Small intestine (tissue), 7 donors: ENCODE measurements around the gene FAM120B. TPM values are rescaled to one million over a fixed set of nuclear protein-coding genes. Genes with fewer than 3 reads are reported as not detected.

Experiments
- DNase-seq, 2 donors: peaks; one replicate each; pipeline versions ENCODE4 v3.0.0 to v3.0.0-alpha.2; 2013
- FAIRE-seq: peaks from 2 replicates; lab custom pipeline; 2012; peaks lifted over from hg19 to GRCh38; lab: Jason Lieb, UNC
- H3K27ac ChIP-seq, 3 donors: one replicate each; pipeline ENCODE4 v1.5.1; 2013; ENCODE audit warnings: low read length in 2 of 3, mild to moderate bottlenecking in 2 of 3, control low read depth in 1 of 3, inconsistent platforms in 1 of 3, low read depth in 1 of 3, moderate library complexity in 1 of 3
- H3K27me3 ChIP-seq, 3 donors: one replicate each; pipeline ENCODE4 v1.6.1; 2013; ENCODE audit warnings: low read length in 3 of 3, inconsistent platforms in 1 of 3; ENCODE audit not compliant: control insufficient read depth in 3 of 3, insufficient read depth in 3 of 3
- H3K36me3 ChIP-seq, 3 donors: one replicate each; pipeline ENCODE4 v1.6.1; 2013; ENCODE audit warnings: low read length in 3 of 3, inconsistent platforms in 1 of 3, low read depth in 1 of 3, mild to moderate bottlenecking in 1 of 3, moderate library complexity in 1 of 3; ENCODE audit not compliant: control insufficient read depth in 3 of 3, insufficient read depth in 2 of 3
- H3K4me1 ChIP-seq, 3 donors: one replicate each; pipeline ENCODE4 v1.6.1; 2013; ENCODE audit warnings: low read length in 2 of 3, inconsistent platforms in 1 of 3, low read depth in 1 of 3, mild to moderate bottlenecking in 1 of 3, moderate library complexity in 1 of 3; ENCODE audit not compliant: control insufficient read depth in 3 of 3, insufficient read depth in 2 of 3
- H3K4me3 ChIP-seq, 3 donors: one replicate each; pipeline ENCODE4 v1.5.1; 2013; ENCODE audit warnings: low read length in 3 of 3, control low read depth in 1 of 3, inconsistent platforms in 1 of 3, low read depth in 1 of 3, mild to moderate bottlenecking in 1 of 3, moderate library complexity in 1 of 3
- H3K9me3 ChIP-seq, 2 donors: one replicate each; pipeline ENCODE4 v1.6.1; 2013; ENCODE audit warnings: low read depth in 1 of 2, low read length in 1 of 2; ENCODE audit not compliant: control insufficient read depth in 2 of 2, insufficient read depth in 1 of 2
- WGBS, 3 donors: extraction: QIAGEN DNeasy Blood & Tissue Kit; methylation state at CpG; one replicate each; pipeline ENCODE4 v1.1.7; 2013; 5-methylcytosine and 5-hydroxymethylcytosine counted together
- polyA plus RNA-seq, 4 donors: library from polyadenylated mRNA; stranded (reverse) in 3 of 4; unstranded in 1 of 4; fragments of 200-250 nt in 3 of 4; fragments of 120-200 nt in 1 of 4; gene quantifications; one replicate each; pipeline versions ENCODE4 v1.2.1 to v1.2.3, GENCODE V29; 2013
- donor health status: healthy with polysubstance abuse.
- donor health status: control.
- donor health status: control.
- donor health status: Bipolar disorder and iron deficiency.
- donor health status: healthy.

Gene FAM120B
- polyA plus RNA-seq, 4 donors: 6.5 to 24.0 (median 10.6) TPM

DNA sequence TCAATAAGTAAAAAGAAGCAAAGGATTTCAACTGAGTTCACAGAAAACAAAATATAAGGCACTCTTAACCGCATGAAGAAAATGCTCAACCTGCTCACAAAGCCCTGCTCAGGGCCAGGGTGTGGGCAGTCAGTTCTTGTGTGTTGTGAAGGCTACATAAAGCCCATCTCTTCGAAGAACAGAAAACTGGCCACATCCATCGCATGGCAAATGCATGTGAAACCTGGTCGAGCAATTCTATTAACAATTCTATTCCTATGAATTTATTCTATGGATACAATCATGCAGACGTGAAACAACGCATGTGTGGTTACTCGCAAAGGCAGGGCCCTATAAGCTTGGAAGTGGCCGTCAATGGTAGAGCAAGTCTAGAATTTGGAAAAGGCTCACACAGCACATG is 136.0 kb downstream of the FAM120B start:
- no peaks in the 10 kb centered on the region for H3K36me3 ChIP-seq
- no peak overlapping the region for H3K27ac ChIP-seq
- WGBS, 3 donors: 91 to 95% (median 93%) methylated on average over 8 of the region's 8 CpGs
- peaks cover 0 to 4% (median 0%) of the 10 kb centered on the region in 3 donors for H3K27me3 ChIP-seq
- no peaks in the 10 kb centered on the region for H3K9me3 ChIP-seq
- DNase-seq: no peak
- H3K4me3 ChIP-seq: no peak overlapping the region
- no peak for FAIRE-seq
- peaks cover 0 to 5% (median 0%) of the 10 kb centered on the region in 3 donors for H3K4me1 ChIP-seq

DNA sequence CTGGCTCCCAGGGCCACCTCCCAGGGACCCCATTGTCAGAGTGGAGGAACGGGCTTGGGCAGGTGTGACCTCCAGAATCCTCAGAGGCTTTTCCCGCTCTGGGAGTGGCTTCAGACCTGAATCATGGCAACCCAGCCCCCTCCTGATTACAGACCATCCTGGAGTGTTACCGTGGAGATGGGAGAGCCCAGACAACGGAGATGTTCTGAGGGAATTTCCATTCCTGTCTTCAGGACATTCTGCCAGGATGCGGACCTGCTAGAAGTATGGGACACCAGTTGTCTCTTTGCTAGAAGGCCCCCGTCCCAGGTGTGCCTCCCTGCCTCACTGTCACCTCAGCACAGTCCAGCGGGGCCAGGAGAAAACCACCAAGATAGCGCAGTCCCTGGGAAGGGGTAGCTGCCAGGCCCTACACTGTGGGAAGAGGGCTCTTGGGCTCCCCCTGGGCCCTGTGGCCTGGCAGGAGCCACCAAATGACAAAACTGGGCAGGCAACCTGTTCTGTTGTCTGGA is 136.6 kb downstream of the FAM120B start:
- FAIRE-seq (no peak), DNase-seq (no peak)
- Histone ChIP-seq H3K4me1 (peaks cover 0 to under 1% (median 0%) of the 10 kb centered on the region in 3 donors), H3K36me3 (no peaks in the 10 kb centered on the region), H3K4me3 (no peak overlapping the region), H3K9me3 (no peaks in the 10 kb centered on the region), H3K27me3 (no peaks in the 10 kb centered on the region), H3K27ac (no peak overlapping the region)
- WGBS, 3 donors: 84 to 90% (median 85%) methylated on average over 8 of the region's 8 CpGs

DNA sequence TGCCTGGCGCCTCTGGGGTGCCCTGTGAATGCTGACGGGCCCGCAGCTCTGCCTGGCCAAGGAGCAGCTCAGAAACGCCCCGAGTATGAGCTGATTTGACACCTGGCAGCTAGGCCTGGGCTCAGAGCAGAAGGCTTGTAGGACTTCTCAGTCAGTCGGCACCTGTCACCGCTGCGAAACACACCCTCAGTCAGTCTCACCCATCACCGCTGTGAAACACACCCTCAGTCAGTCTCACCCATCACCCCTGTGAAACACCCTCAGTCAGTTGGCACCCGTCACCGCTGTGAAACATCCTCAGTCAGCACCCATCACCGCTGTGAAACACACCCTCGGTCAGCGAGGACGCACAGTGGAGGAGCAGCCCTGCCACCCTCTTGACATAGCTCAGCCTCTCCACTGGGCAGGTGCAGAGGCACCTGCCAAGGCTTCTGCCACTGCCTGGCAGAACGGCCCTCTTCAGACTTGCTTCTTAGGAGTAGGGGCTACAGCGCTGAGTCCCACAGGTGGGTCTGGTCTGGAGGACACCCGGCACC is 137.6 kb downstream of the FAM120B start:
- peak in 1 of 2 donors; percentile 29 for DNase-seq
- no peak for FAIRE-seq
- 80 to 84% (median 83%) methylated on average over 17 to 18 of the region's 18 CpGs for WGBS, 3 donors
- Histone ChIP-seq H3K4me1 (no peaks in the 10 kb centered on the region), H3K9me3 (no peaks in the 10 kb centered on the region), H3K4me3 (no peak overlapping the region), H3K27ac (no peak overlapping the region), H3K36me3 (no peaks in the 10 kb centered on the region), H3K27me3 (no peaks in the 10 kb centered on the region)

DNA sequence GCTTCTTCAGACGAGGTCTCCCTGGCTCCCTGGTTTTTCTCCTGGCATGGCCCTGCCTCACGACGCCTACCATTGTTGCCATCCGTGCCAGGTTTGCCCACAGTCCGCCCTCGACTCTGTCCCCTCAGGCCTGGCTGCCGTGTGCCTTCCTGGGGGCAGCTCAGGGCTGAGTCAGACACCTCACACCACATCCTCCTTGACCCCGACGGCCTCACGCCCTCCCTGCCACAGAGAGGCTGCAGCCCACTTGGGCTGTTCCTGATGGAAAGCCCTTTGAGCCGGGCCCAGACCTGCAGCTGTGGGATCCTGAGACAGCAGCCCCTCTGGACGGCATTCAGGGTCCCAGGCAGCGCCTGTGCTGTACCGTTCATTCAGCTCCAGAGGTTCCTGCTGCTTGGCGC is 138.3 kb downstream of the FAM120B start:
- DNase-seq: no peak
- 68 to 79% (median 70%) methylated on average over 15 of the region's 15 CpGs for WGBS, 3 donors
- no peaks in the 10 kb centered on the region for H3K36me3 ChIP-seq
- no peaks in the 10 kb centered on the region for H3K4me1 ChIP-seq
- no peak overlapping the region for H3K4me3 ChIP-seq
- FAIRE-seq: no peak
- no peak overlapping the region for H3K27ac ChIP-seq
- H3K27me3 ChIP-seq: no peaks in the 10 kb centered on the region
- no peaks in the 10 kb centered on the region for H3K9me3 ChIP-seq

DNA sequence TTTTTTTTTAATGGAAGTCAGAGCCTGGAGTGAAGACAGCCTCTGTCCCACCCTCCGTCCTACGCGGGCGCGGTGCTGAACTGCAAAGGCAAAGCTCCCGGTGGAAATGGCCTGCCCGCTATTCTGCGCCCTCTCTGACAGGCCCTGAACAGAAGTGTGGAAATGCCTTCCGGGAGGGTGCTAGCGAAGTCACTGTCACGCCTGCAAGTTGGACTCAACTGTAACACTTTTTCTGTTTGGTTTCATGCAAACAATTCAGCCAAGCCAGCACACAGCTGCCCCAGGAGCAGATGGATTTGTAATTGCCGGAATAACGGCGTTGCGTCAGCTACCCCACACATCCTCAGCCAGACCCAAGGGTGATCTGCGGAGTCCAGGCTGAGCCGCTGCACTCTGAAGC is 138.9 kb downstream of the FAM120B start:
- H3K4me3 ChIP-seq: no peak overlapping the region
- H3K27ac ChIP-seq: no peak overlapping the region
- WGBS, 3 donors: 85 to 91% (median 90%) methylated on average over 17 of the region's 17 CpGs
- H3K4me1 ChIP-seq: no peaks in the 10 kb centered on the region
- no peak for DNase-seq
- FAIRE-seq: no peak
- H3K27me3 ChIP-seq: no peaks in the 10 kb centered on the region
- H3K9me3 ChIP-seq: no peaks in the 10 kb centered on the region
- no peaks in the 10 kb centered on the region for H3K36me3 ChIP-seq

DNA sequence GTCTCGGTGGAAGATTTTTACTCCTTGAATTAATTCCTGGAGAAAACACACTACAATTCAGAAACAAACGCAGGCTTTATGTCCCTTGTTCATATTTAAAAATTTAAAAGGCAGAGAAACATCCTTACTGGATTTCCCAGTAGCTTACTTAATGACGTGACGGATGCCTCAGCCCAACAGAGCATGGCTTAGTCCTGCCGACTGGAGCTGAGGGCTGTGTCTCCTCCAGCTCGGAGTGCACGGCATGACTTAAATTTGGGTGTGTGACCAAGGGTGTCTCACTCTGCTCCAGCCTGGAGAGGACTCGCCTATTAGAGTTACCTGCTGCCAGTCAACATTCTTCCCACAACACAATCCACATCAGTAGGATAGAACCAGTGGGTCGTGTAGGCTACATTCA is 139.4 kb downstream of the FAM120B start:
- Histone ChIP-seq H3K9me3 (no peaks in the 10 kb centered on the region), H3K4me1 (no peaks in the 10 kb centered on the region), H3K27ac (no peak overlapping the region), H3K4me3 (no peak overlapping the region), H3K27me3 (no peaks in the 10 kb centered on the region), H3K36me3 (no peaks in the 10 kb centered on the region)
- FAIRE-seq: no peak
- 84 to 87% (median 86%) methylated on average over 9 of the region's 9 CpGs for WGBS, 3 donors
- DNase-seq: no peak

GRCh38 chr6:170446841-170447560 is 140.4 kb downstream of the FAM120B start:
- Histone ChIP-seq H3K36me3 (no peaks in the 10 kb centered on the region), H3K4me3 (no peak overlapping the region), H3K4me1 (no peaks in the 10 kb centered on the region), H3K9me3 (no peaks in the 10 kb centered on the region), H3K27ac (no peak overlapping the region), H3K27me3 (no peaks in the 10 kb centered on the region)
- FAIRE-seq (no peak), DNase-seq (no peak)
- WGBS, 3 donors: 86 to 91% (median 86%) methylated on average over 15 of the region's 15 CpGs

- FAIRE-seq (no peak), DNase-seq (no peak)
- H3K4me1 ChIP-seq: no peaks in the 10 kb centered on the region
- H3K36me3 ChIP-seq: no peaks in the 10 kb centered on the region
- no peaks in the 10 kb centered on the region for H3K27me3 ChIP-seq
- H3K9me3 ChIP-seq: no peaks in the 10 kb centered on the region
- 86 to 90% (median 87%) methylated on average over 14 of the region's 14 CpGs for WGBS, 3 donors
- no peak overlapping the region for H3K4me3 ChIP-seq
- H3K27ac ChIP-seq: no peak overlapping the region
Observed at GRCh38 chr6:170447561-170447930, 141.0 kb downstream of the FAM120B start.
